Smooth muscle cell (in vitro differentiated cells): ENCODE data around the gene HIVEP3. TPM values are rescaled to one million over a fixed set of nuclear protein-coding genes. Genes with fewer than 3 reads are reported as not detected.

ENCODE experiments used
- DNase-seq: peaks from one replicate; lab custom pipeline; 2025; ENCODE audit not compliant: unreplicated experiment; lab: John Stamatoyannopoulos, UW
- H2AFZ ChIP-seq: fragments of 200-600 bp; sonication (generic); 2 replicates; pipeline ENCODE4 v1.6.0; 2016; ENCODE audit warnings: antibody characterized with exemption, low read depth, mild to moderate bottlenecking
- H3F3A ChIP-seq: fragments of 200-600 bp; sonication (generic); 2 replicates; pipeline ENCODE4 v1.6.0; 2017; ENCODE audit warnings: antibody characterized with exemption, low read depth
- H3K27ac ChIP-seq: fragments of 200-600 bp; sonication (generic); 2 replicates; pipeline ENCODE4 v1.5.1; 2016; ENCODE audit warnings: low read depth, mild to moderate bottlenecking
- H3K27me3 ChIP-seq: fragments of 200-600 bp; sonication (generic); 2 replicates; pipeline ENCODE4 v1.6.1; 2016; ENCODE audit warnings: low read depth, mild to moderate bottlenecking
- H3K36me3 ChIP-seq: fragments of 200-600 bp; sonication (generic); 2 replicates; pipeline ENCODE4 v1.5.1; 2016; ENCODE audit warnings: low read depth
- H3K4me1 ChIP-seq: fragments of 200-600 bp; sonication (generic); 2 replicates; pipeline ENCODE4 v1.5.1; 2016; ENCODE audit warnings: low read depth
- H3K4me2 ChIP-seq: fragments of 200-600 bp; sonication (generic); 2 replicates; pipeline ENCODE4 v1.6.0; 2016; ENCODE audit warnings: mild to moderate bottlenecking
- H3K4me3 ChIP-seq: fragments of 200-600 bp; sonication (generic); 2 replicates; pipeline ENCODE4 v1.5.1; 2016; ENCODE audit warnings: mild to moderate bottlenecking
- H3K79me2 ChIP-seq: fragments of 200-600 bp; sonication (generic); 2 replicates; pipeline ENCODE4 v1.6.0; 2016; ENCODE audit warnings: low read depth, mild to moderate bottlenecking
- H3K9ac ChIP-seq: fragments of 200-600 bp; sonication (generic); 2 replicates; pipeline ENCODE4 v1.6.0; 2016; ENCODE audit warnings: low read depth
- H3K9me3 ChIP-seq: fragments of 200-600 bp; sonication (generic); replicated peaks from 2 replicates; pipeline ENCODE4 v1.5.1; 2016; ENCODE audit warnings: low read depth
- H4K20me1 ChIP-seq: fragments of 200-600 bp; sonication (generic); 2 replicates; pipeline ENCODE4 v1.6.0; 2016; ENCODE audit warnings: low read depth
- WGBS: methylation state at CpG from one replicate; pipeline ENCODE4 v1.1.7; 2016; ENCODE audit warnings: low lambda C conversion rate; 5-methylcytosine and 5-hydroxymethylcytosine counted together
- polyA plus RNA-seq: library from polyadenylated mRNA; unstranded; fragments of >200 nt; fragmentation: Nextera tagmentation; extraction: Ambion mirVana; gene quantifications from 2 replicates; pipeline ENCODE4 v1.2.1, GENCODE V29; 2016
- total RNA-seq: library from RNA; depleted of rRNA; stranded (reverse); fragments of >200 nt; gene quantifications from 2 replicates; pipeline ENCODE4 v1.2.3, GENCODE V29; 2014
- TF ChIP-seq, protein P1 (sequence below): fragments of 200-600 bp; sonication (generic); IDR thresholded peaks from 2 replicates; pipeline ENCODE4 v1.5.1; 2017; ENCODE audit warnings: borderline replicate concordance, mild to moderate bottlenecking, antibody characterized with exemption; ENCODE audit not compliant: insufficient read depth, poor library complexity, severe bottlenecking

The HIVEP3 gene
- total and polyA plus RNA-seq, 2 experiments from 2014 or later, result 2.1 to 6.4 TPM

DNA sequence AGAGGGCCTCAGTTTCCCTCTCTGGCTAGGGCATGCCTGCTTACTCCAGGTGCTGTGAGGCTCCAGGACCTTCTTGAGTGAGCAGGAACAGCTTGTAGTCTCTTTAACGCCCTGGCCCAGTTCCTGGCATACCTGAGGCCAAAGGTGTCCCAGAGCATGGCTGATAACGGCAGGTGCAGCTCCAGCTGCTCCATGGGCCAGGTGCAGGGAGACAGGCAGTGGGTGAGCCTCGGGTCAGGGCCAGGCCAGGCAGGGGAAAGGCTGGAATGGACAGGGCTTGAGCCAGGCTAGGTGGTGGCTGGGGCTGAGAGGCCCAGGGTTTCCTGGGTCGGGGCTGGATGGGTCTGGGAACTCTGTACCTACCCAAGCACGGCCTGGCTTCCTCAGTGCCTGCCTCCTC, 452.6 kb downstream of the HIVEP3 start:
- H3K79me2 ChIP-seq, result no peaks in the 10 kb centered on the region
- H2AFZ ChIP-seq, result no peak overlapping the region
- no peak overlapping the region for H3K9ac ChIP-seq
- no peaks in the 10 kb centered on the region for H3K4me1 ChIP-seq
- H3F3A ChIP-seq, result no peaks in the 10 kb centered on the region
- H4K20me1 ChIP-seq, result no peaks in the 10 kb centered on the region
- no peak overlapping the region for H3K4me2 ChIP-seq
- TF ChIP-seq, protein P1, sequence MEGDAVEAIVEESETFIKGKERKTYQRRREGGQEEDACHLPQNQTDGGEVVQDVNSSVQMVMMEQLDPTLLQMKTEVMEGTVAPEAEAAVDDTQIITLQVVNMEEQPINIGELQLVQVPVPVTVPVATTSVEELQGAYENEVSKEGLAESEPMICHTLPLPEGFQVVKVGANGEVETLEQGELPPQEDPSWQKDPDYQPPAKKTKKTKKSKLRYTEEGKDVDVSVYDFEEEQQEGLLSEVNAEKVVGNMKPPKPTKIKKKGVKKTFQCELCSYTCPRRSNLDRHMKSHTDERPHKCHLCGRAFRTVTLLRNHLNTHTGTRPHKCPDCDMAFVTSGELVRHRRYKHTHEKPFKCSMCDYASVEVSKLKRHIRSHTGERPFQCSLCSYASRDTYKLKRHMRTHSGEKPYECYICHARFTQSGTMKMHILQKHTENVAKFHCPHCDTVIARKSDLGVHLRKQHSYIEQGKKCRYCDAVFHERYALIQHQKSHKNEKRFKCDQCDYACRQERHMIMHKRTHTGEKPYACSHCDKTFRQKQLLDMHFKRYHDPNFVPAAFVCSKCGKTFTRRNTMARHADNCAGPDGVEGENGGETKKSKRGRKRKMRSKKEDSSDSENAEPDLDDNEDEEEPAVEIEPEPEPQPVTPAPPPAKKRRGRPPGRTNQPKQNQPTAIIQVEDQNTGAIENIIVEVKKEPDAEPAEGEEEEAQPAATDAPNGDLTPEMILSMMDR, result no peak
- no peak for DNase-seq
- H3K27me3 ChIP-seq, result no peaks in the 10 kb centered on the region
- H3K9me3 ChIP-seq, result no peaks in the 10 kb centered on the region
- no peaks in the 10 kb centered on the region for H3K36me3 ChIP-seq
- WGBS, result 89% methylated on average over 5 of the region's 5 CpGs
- H3K4me3 ChIP-seq, result no peak overlapping the region
- no peak overlapping the region for H3K27ac ChIP-seq

DNA sequence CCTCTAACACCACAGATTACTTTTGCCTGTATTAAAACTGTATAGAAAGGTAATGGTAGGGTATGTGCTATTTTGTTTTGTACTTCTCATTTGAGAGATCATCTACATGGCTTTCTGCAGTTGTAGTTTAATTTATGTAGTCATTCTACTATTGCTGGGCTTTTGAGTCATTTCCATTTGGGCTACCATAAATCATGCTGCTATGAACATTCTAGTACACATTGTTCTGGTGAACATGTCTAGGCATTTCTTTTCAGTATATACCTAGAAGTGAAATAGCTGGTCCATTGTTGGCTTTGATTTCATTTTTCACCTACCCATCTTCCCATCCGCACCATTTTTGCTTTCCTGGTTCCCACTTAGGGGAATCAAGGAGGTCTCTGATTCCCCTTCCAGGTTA, 453.0 kb downstream of the HIVEP3 start:
- TF ChIP-seq, protein P1, result no peak
- no peak for DNase-seq
- H3K9me3 ChIP-seq, result no peaks in the 10 kb centered on the region
- H4K20me1 ChIP-seq, result no peaks in the 10 kb centered on the region
- H3K79me2 ChIP-seq, result no peaks in the 10 kb centered on the region
- no peaks in the 10 kb centered on the region for H3K27me3 ChIP-seq
- no peak overlapping the region for H3K4me2 ChIP-seq
- H2AFZ ChIP-seq, result no peak overlapping the region
- H3K36me3 ChIP-seq, result no peaks in the 10 kb centered on the region
- no peak overlapping the region for H3K9ac ChIP-seq
- no peak overlapping the region for H3K4me3 ChIP-seq
- H3K27ac ChIP-seq, result no peak overlapping the region
- whole genome bisulfite sequencing, result 96% methylated on average over 1 of the region's 1 CpG
- no peaks in the 10 kb centered on the region for H3K4me1 ChIP-seq
- no peaks in the 10 kb centered on the region for H3F3A ChIP-seq

DNA sequence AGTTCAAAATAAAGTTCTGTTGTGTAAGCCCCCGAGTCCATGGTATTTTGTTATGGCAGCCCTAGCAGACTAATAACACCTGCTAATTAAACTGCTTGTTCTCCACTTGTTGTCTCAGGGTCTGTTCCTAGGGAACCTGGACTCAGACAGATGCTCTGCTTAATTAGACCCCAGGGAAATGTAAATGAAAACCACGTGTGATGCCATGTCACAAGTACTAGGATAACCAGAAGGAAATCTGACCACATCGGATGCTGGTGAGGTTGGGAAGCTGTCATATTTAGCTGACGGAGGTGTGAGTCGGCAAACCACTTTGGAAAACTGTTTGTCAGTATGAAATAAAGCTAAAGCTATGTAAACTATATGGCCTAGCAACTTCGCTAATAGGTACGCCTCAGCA, 453.8 kb downstream of the HIVEP3 start:
- TF ChIP-seq, protein P1, result no peak
- Histone ChIP-seq H2AFZ (no peak overlapping the region), H3F3A (no peaks in the 10 kb centered on the region), H3K4me1 (no peaks in the 10 kb centered on the region), H3K4me3 (no peak overlapping the region), H3K79me2 (no peaks in the 10 kb centered on the region), H3K9me3 (no peaks in the 10 kb centered on the region), H3K9ac (no peak overlapping the region), H4K20me1 (no peaks in the 10 kb centered on the region), H3K27ac (no peak overlapping the region), H3K27me3 (no peaks in the 10 kb centered on the region), H3K36me3 (no peaks in the 10 kb centered on the region), H3K4me2 (no peak overlapping the region)
- DNase-seq, result no peak
- 93% methylated on average over 7 of the region's 7 CpGs for whole genome bisulfite sequencing

DNA sequence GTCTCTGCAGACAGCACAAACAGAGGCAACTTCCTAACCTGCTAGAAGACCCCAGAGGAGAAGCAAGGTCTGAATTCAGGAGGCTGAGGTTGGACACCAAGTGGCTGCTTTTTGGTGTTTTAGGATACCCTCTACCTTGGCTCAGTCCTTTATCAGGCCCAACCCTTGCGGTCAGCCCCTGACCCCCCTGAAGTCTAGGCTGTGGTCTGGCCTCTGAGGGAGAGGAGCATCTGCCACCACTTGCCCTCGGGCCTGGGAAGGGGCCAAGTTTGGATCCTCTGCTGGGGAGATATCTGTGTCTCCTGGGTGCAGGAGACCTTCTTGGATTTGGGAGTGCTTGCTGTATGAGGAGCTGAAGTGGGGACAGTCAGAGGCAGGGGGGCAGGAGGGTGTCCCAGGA, 455.2 kb downstream of the HIVEP3 start:
- TF ChIP-seq, protein P1, result no peak
- Histone ChIP-seq H3K27ac (no peak overlapping the region), H3K4me3 (no peak overlapping the region), H3K4me2 (no peak overlapping the region), H3K9me3 (no peaks in the 10 kb centered on the region), H3K36me3 (no peaks in the 10 kb centered on the region), H3K9ac (no peak overlapping the region), H3K4me1 (no peaks in the 10 kb centered on the region), H3K27me3 (no peaks in the 10 kb centered on the region), H3K79me2 (no peaks in the 10 kb centered on the region), H3F3A (peaks cover 6% of the 10 kb centered on the region), H4K20me1 (no peaks in the 10 kb centered on the region), H2AFZ (no peak overlapping the region)
- WGBS, result 95% methylated on average over 2 of the region's 2 CpGs
- DNase-seq, result no peak
